GM12864 (cell line): ENCODE measurements around the gene NXPE3.

Experiments
- DNase-seq: peaks from one replicate; pipeline ENCODE4 v3.0.0-alpha.2; 2011; ENCODE audit warnings: low read depth
- H3K4me3 ChIP-seq: 2 replicates; pipeline ENCODE4 v1.5.1; 2011; ENCODE audit warnings: mild to moderate bottlenecking, low read depth, low read length, control low read depth
- TF ChIP-seq, protein P1 (sequence below): IDR thresholded peaks from 2 replicates; pipeline ENCODE4 v1.5.1; 2011; ENCODE audit warnings: low read depth, mild to moderate bottlenecking, moderate library complexity, low read length, control low read depth, inconsistent platforms; ENCODE audit errors: missing control alignments

The NXPE3 gene

GRCh38 chr3:101813817-101814440 lies 34.9 kb downstream of the NXPE3 start:
- no peak overlapping the region for H3K4me3 ChIP-seq
- TF ChIP-seq, protein P1, sequence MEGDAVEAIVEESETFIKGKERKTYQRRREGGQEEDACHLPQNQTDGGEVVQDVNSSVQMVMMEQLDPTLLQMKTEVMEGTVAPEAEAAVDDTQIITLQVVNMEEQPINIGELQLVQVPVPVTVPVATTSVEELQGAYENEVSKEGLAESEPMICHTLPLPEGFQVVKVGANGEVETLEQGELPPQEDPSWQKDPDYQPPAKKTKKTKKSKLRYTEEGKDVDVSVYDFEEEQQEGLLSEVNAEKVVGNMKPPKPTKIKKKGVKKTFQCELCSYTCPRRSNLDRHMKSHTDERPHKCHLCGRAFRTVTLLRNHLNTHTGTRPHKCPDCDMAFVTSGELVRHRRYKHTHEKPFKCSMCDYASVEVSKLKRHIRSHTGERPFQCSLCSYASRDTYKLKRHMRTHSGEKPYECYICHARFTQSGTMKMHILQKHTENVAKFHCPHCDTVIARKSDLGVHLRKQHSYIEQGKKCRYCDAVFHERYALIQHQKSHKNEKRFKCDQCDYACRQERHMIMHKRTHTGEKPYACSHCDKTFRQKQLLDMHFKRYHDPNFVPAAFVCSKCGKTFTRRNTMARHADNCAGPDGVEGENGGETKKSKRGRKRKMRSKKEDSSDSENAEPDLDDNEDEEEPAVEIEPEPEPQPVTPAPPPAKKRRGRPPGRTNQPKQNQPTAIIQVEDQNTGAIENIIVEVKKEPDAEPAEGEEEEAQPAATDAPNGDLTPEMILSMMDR = peak; percentile 37
- DNase-seq = no peak

DNA sequence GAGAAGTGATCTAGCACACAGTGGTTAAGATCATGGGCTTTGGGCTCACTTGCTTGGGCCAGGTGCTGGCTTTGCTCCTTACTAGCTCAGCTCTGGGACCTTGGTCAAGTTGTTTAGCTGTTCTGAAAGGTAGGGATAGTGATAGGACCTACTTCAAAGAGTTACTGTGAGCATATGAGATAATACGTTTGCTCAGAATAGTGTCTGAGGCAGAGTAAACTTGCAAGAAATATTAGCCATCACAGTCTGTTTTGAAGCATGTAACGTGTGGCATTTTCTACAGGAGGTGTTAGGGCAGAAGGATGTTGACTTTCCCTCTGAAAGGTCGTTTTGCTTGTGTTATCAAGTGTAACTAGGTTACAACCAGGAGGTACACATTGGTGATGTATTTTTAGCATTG lies 35.8 kb downstream of the NXPE3 start:
- DNase-seq = no peak
- TF ChIP-seq, protein P1 = no peak
- H3K4me3 ChIP-seq = no peak overlapping the region

DNA sequence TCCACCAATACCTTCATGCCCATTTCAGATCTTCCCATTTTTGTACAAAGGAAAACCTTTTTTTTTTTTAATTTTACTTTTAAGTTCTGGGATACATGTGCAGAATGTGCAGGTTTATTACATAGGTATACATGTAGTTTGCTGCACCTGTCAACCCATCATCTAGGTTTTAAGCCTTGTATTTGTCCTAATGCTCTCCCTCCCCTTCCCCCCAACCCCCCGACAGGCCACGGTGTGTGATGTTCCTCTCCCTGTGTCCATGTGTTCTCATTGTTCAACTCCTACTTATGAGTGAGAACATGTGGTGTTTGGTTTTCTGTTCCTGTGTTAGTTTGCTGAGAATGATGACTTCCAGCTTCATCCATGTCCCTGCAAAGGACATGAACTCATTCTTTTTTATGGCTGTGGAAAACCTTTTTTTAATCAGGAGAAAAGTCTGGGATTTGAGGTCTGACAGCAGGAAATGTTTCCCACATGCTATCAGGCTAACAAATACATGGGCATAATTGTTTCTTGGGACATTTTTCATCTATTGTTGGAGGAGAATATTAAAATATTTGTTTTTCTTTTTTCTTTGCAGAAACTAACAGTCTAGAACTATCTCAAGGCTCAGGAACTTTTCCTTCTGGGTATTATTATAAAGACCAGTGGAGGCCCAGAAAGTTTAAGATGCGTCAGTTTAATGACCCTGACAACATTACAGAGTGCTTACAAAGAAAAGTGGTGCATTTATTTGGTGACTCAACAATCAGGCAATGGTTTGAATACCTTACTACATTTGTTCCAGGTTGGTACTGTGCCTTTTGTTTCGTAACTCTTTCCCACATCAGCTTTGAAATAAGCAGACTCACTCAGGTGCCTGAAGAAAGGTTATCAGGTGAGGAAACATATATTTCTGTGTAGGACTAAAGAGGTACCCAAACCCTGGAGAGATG lies 37.5 kb downstream of the NXPE3 start:
- no peak overlapping the region for H3K4me3 ChIP-seq
- no peak for DNase-seq
- TF ChIP-seq, protein P1 = no peak

DNA sequence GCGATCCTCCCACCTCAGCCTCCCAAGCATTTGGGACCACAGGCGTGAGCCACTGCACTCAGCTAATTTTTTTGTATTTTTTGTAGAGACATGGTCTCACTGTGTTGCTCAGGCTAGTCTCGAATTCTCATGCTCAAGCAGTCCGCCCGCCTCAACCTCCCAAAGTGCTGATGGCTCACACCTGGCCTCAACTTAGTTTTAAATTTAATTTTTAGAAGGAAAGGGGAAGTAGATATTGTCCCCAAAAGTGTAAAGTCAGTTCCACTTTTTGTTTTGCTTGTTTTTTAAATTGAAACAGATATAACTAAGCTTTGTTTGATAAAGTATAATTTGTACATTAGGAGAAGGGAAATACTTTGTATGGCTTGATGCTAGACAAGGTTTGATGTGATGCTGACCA lies 39.0 kb downstream of the NXPE3 start:
- H3K4me3 ChIP-seq = no peak overlapping the region

GRCh38 chr3:101819649-101820206 lies 40.7 kb downstream of the NXPE3 start:
- no peak overlapping the region for H3K4me3 ChIP-seq
- TF ChIP-seq, protein P1 = no peak

More for the DNA sequence above, 39.0 kb downstream of the NXPE3 start:
- TF ChIP-seq, protein P1 = no peak
- no peak for DNase-seq

DNA sequence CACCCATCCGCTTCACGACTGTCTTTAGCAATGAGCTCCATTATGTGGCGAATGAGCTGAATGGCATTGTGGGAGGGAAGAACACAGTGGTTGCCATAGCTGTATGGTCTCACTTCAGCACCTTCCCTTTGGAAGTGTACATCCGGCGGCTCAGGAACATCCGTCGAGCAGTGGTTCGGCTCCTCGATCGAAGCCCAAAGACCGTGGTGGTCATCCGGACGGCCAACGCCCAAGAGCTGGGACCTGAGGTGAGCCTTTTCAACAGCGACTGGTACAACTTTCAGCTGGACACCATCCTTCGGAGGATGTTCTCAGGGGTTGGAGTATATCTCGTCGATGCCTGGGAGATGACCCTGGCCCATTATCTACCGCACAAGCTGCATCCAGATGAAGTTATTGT lies 42.5 kb downstream of the NXPE3 start:
- TF ChIP-seq, protein P1 = no peak
- DNase-seq = no peak

More at GRCh38 chr3:101819649-101820206, 40.7 kb downstream of the NXPE3 start:
- no peak for DNase-seq

More for the DNA sequence above, 42.5 kb downstream of the NXPE3 start:
- H3K4me3 ChIP-seq = no peak overlapping the region
